Progenitor cell of endocrine pancreas (in vitro differentiated cells): ENCODE measurements around the gene DNM3. TPM values are rescaled to one million over a fixed set of nuclear protein-coding genes. Genes with fewer than 3 reads are reported as not detected.

Source experiments
- DNase-seq: peaks from one replicate; pipeline ENCODE4 v3.0.0; 2021; ENCODE audit warnings: low spot score; ENCODE audit not compliant: unreplicated experiment
- H3K27ac Mint-ChIP-seq: 2 replicates; pipeline ENCODE4 v1.8.0; 2021; ENCODE audit warnings: mild to moderate bottlenecking, moderate library complexity, mixed read lengths
- H3K27me3 Mint-ChIP-seq: 2 replicates; pipeline ENCODE4 v1.8.0; 2021; ENCODE audit warnings: mixed read lengths
- H3K36me3 Mint-ChIP-seq: 2 replicates; pipeline ENCODE4 v1.8.0; 2022; ENCODE audit warnings: mixed read lengths; ENCODE audit not compliant: insufficient read depth
- H3K4me1 Mint-ChIP-seq: 2 replicates; pipeline ENCODE4 v1.8.0; 2021; ENCODE audit warnings: low read depth, mixed read lengths
- H3K4me3 Mint-ChIP-seq: 2 replicates; pipeline ENCODE4 v1.8.0; 2021; ENCODE audit warnings: low read depth, mild to moderate bottlenecking, moderate library complexity, mixed read lengths
- H3K9me3 Mint-ChIP-seq: 2 replicates; pipeline ENCODE4 v1.8.0; 2021; ENCODE audit warnings: low read depth, mixed read lengths
- total RNA-seq: library from RNA; stranded (reverse); gene quantifications from 2 replicates; pipeline ENCODE4 v1.2.1, GENCODE V29; 2021
- TF ChIP-seq, protein P1 (sequence below): fragments of 200-600 bp; sonication (generic); IDR thresholded peaks from one replicate; pipeline ENCODE4 v1.5.0; 2021; ENCODE audit warnings: antibody characterized with exemption, mild to moderate bottlenecking; ENCODE audit not compliant: unreplicated experiment

The DNM3 gene
- total RNA-seq, 1 donor from 2014 or later: 0.48 TPM

DNA sequence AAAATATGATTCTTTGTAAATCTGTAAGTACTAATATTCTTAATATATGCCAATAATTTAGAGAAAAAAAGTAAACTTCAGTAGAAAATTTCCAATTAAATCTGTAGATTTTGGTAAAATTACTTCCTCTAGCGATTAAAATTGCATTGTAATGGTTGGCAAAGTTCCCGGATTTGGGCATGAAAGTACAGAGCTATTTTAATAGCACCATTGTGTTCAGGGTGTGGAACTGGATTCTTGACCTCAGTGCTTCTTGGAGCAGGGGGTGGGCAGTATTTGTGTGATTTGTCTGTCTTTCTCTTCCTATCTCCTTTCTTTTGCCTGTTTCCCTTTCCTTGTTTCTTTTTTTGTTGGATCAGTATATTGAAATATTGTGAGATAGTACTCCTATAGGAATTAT is 72.1 kb downstream of the DNM3 start:
- TF ChIP-seq, protein P1, sequence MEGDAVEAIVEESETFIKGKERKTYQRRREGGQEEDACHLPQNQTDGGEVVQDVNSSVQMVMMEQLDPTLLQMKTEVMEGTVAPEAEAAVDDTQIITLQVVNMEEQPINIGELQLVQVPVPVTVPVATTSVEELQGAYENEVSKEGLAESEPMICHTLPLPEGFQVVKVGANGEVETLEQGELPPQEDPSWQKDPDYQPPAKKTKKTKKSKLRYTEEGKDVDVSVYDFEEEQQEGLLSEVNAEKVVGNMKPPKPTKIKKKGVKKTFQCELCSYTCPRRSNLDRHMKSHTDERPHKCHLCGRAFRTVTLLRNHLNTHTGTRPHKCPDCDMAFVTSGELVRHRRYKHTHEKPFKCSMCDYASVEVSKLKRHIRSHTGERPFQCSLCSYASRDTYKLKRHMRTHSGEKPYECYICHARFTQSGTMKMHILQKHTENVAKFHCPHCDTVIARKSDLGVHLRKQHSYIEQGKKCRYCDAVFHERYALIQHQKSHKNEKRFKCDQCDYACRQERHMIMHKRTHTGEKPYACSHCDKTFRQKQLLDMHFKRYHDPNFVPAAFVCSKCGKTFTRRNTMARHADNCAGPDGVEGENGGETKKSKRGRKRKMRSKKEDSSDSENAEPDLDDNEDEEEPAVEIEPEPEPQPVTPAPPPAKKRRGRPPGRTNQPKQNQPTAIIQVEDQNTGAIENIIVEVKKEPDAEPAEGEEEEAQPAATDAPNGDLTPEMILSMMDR: no peak
- Mint-ChIP-seq H3K4me1 (no peaks in the 10 kb centered on the region), H3K36me3 (no peaks in the 10 kb centered on the region), H3K4me3 (no peak overlapping the region), H3K27ac (no peak overlapping the region), H3K9me3 (no peaks in the 10 kb centered on the region), H3K27me3 (no peaks in the 10 kb centered on the region)
- DNase-seq: no peak

- Mint-ChIP-seq H3K27ac (no peak overlapping the region), H3K4me3 (no peak overlapping the region), H3K36me3 (no peaks in the 10 kb centered on the region), H3K27me3 (no peaks in the 10 kb centered on the region), H3K9me3 (no peaks in the 10 kb centered on the region), H3K4me1 (no peaks in the 10 kb centered on the region)
- TF ChIP-seq, protein P1: no peak
- no peak for DNase-seq
These were observed 75.0 kb downstream of the DNM3 start for GRCh38 chr1:171916315-171916771.

GRCh38 chr1:171917331-171917730 is 76.0 kb downstream of the DNM3 start:
- Mint-ChIP-seq H3K27me3 (no peaks in the 10 kb centered on the region), H3K4me3 (no peak overlapping the region), H3K27ac (no peak overlapping the region), H3K9me3 (no peaks in the 10 kb centered on the region), H3K4me1 (no peaks in the 10 kb centered on the region), H3K36me3 (no peaks in the 10 kb centered on the region)
- TF ChIP-seq, protein P1: no peak
- no peak for DNase-seq

DNA sequence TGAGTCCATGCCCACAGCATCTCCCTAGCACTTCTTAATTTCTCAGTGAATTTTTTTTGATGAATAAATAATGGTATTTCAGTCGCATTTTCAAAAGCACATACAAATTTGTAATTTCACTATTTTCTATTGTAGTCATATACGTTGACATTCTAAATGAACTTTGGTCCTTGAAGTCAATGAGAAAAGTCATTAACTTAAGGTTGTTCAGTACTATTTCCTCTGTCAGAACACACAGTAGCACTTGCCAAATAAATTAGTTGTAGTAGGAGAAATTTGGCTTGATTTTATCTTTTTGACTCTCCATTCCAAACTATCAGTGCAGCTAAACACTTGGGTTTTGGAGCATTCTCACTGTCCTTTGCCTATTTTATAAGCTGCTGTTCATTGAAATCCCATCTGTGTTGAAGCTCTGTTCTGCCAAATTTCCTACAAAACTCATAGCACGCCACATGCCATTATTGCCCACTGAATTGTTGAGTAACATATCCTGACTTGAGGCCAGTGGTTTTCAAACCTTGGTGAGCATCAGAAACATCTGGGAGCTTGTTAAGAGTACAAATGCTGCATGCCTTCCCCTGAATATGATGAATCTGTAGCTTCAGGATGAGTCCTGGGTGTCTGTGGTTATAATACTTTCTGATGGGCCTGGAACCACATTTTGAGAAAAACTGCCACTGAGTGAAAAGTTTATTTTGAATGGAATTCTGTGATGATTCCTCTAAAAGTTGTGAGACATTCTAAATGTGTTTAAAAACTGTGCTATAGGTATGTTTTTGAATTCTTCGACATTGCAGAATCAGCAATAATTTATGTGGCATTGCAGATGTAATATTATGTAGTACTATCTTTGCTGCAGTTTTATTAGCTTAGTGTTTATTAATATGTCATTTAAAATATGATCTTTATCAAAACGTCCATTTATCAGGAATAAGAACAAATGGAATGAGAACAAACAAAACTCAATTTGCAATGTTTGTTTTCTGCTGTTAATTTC is 78.9 kb downstream of the DNM3 start:
- Mint-ChIP-seq H3K4me1 (no peaks in the 10 kb centered on the region), H3K27ac (no peak overlapping the region), H3K9me3 (peaks cover 4% of the 10 kb centered on the region), H3K36me3 (no peaks in the 10 kb centered on the region), H3K27me3 (no peaks in the 10 kb centered on the region), H3K4me3 (no peak overlapping the region)
- TF ChIP-seq, protein P1: no peak
- no peak for DNase-seq

DNA sequence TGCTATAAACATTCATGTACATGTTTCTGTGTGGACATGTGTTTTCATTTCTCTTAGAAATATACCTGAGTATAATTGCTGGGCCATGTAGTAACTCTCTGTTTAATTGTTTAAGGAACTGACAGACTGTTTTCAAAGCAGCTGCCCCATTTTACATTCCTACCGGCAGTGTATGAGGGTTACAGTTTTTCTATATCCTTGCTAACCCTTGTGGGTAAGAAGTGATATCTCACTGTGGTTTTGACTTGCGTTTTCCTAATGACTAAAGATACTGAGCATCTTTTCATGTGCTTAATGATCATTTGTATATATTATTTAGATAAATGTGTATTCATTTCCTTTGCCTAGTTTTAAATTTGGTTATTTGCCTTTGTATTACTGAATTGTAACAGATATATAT is 81.7 kb downstream of the DNM3 start:
- H3K36me3 Mint-ChIP-seq: no peaks in the 10 kb centered on the region
- no peak overlapping the region for H3K4me3 Mint-ChIP-seq
- no peaks in the 10 kb centered on the region for H3K4me1 Mint-ChIP-seq
- TF ChIP-seq, protein P1: no peak
- no peaks in the 10 kb centered on the region for H3K27me3 Mint-ChIP-seq
- no peak for DNase-seq
- H3K27ac Mint-ChIP-seq: no peak overlapping the region
- H3K9me3 Mint-ChIP-seq: peaks cover 4% of the 10 kb centered on the region
